HG03442 (cell line): Measurements from ENCODE around the gene OR9I1.

Experiments used
- ATAC-seq: cut with Tn5 transposase; IDR thresholded peaks from one replicate; pipeline ENCODE4 v1.9.1; 2021; ENCODE audit warnings: mild to moderate bottlenecking, moderate library complexity; ENCODE audit not compliant: unreplicated experiment

The OR9I1 gene

GRCh38 chr11:58125469-58125868 lies at the start of gene OR9I1:
Gene OR9I1, minus strand, starts transcription at chr11:58125530. Its CDS starts 6,086 bp downstream, at chr11:58119444.
- no peak for ATAC-seq

- ATAC-seq = no peak
Observed at GRCh38 chr11:58165504-58166106, 40.3 kb upstream of the OR9I1 start.

- no peak for ATAC-seq
Observed at GRCh38 chr11:58164990-58165389, 39.7 kb upstream of the OR9I1 start.

- no peak for ATAC-seq
Observed at GRCh38 chr11:58164389-58164788, 39.1 kb upstream of the OR9I1 start.

GRCh38 chr11:58152781-58153180 lies 27.5 kb upstream of the OR9I1 start:
- ATAC-seq = no peak

- no peak for ATAC-seq
Observed at GRCh38 chr11:58142761-58143160, 17.4 kb upstream of the OR9I1 start.

- no peak for ATAC-seq
Observed at GRCh38 chr11:58135171-58135570, 9.8 kb upstream of the OR9I1 start.

- ATAC-seq = no peak
Observed at GRCh38 chr11:58134151-58134550, 8.8 kb upstream of the OR9I1 start.

GRCh38 chr11:58133309-58134076 lies 8.2 kb upstream of the OR9I1 start:
- ATAC-seq = no peak

- no peak for ATAC-seq
Observed at GRCh38 chr11:58127350-58127749, 2.0 kb upstream of the OR9I1 start.

- no peak for ATAC-seq
Observed at GRCh38 chr11:58121096-58121495, 4.2 kb downstream of the OR9I1 start.

- no peak for ATAC-seq
Observed at GRCh38 chr11:58097437-58097836, 27.9 kb downstream of the OR9I1 start.

GRCh38 chr11:58086528-58086927 lies 38.8 kb downstream of the OR9I1 start:
- no peak for ATAC-seq

- no peak for ATAC-seq
Observed at GRCh38 chr11:58075781-58076180, 49.5 kb downstream of the OR9I1 start.

GRCh38 chr11:58070585-58070984 lies 54.7 kb downstream of the OR9I1 start:
- ATAC-seq = no peak

- ATAC-seq = no peak
Observed at GRCh38 chr11:58068655-58069054, 56.7 kb downstream of the OR9I1 start.

- no peak for ATAC-seq
Observed at GRCh38 chr11:58067685-58068084, 57.6 kb downstream of the OR9I1 start.
